GM19238 (cell line): ENCODE data around the gene SNUPN.
"Not testable (repeated sequence)": the region's sequence is repeated elsewhere in the genome, so short reads cannot be mapped to it uniquely, and the experiment has no call there.

ENCODE experiments used
- DNase-seq: peaks from one replicate; pipeline ENCODE4 v3.0.0; 2011; ENCODE audit warnings: low spot score; ENCODE audit not compliant: insufficient read length

The SNUPN gene

DNA sequence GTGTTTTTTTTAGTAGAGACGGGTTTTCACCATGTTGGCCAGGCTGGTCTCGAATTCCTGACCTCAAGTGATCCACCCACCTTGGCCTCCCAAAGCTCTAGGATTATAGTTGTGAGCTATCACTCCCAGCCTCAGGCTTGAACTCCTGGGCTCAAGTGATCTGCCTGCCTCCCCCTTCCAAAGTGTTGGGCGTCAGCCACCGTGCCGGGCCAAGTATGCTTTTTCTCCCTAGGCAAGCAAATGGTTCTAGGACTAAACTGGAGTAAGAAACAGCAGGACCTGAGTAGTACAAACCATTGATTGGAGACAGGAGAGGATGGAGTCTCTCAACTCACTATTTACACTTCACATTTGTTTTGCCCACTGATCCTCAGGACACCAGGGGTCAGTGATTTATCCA, 41.8 kb downstream of the SNUPN start:
- no peak for DNase-seq

DNA sequence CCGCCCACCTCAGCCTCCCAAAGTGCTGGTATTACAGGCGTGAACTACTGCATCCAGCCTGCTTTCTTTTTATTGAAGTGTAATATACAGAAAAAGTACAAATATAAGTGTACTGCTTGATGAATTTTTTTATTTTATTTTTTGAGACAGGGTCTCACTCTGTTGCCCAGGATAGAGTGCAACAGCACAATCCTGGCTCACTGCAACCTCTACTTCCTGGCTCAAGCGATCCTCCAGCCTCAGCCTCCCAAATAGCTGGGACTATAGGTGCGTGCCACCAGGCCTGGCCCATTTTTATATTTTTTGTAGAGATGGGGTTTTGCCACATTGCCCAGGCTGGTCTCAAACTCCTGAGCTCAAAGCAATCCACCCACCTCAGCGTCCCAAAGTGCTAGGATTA, 42.6 kb downstream of the SNUPN start:
- DNase-seq, result not testable (repeated sequence)

DNA sequence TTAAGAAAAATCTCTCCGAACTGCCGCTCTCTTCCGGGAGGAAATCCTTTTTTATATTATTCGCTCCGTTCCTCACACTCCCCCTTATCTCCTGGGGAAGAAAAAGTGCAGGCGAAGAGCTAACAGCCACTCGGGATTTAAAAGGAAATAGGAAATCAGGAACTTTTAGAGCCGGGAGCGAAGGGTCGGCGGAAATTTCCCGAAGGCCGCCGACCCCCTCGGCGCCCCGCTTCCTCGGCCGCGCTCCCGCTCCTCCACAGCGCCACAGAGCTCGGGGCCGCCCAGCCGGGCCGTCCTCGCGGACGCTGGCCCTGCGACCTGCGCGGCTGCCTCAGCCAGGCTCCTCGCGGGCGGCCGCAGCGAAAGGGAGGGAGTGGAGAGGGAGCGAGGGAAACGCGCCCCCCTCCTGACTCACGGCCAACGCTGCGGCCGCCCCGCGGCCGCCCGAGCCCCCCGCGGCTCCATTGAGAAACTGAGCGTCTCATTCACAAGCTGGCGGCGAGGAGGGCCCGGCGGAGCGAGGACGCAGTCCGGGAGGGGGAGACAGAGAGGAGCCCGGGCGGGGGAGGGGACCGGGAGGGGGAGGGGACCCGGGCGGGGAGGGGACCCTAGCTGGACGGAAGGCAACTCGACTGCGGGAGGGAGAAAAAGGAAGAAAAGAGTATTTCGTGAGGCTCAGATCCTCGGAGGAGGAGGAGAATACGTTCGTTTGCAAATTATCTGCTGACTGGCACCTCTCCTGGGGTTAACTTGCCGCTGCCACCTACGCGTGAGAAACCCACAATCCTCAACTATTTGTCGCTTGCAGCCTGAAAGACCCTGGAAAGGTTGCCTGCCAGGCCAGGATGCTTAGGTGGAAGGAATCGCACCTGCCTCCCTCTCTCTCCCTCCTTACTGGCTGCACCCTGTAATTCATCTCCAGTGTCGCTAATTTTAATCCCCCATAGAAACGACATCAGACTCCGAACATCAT, 46.3 kb downstream of the SNUPN start, which contains the start of gene PTPN9:
PTPN9 (minus strand) TSS at position 368 of the 973 bp plus-strand sequence. CDS start 539 bp downstream, outside the sequence.
- DNase-seq, result peak; percentile 67

DNA sequence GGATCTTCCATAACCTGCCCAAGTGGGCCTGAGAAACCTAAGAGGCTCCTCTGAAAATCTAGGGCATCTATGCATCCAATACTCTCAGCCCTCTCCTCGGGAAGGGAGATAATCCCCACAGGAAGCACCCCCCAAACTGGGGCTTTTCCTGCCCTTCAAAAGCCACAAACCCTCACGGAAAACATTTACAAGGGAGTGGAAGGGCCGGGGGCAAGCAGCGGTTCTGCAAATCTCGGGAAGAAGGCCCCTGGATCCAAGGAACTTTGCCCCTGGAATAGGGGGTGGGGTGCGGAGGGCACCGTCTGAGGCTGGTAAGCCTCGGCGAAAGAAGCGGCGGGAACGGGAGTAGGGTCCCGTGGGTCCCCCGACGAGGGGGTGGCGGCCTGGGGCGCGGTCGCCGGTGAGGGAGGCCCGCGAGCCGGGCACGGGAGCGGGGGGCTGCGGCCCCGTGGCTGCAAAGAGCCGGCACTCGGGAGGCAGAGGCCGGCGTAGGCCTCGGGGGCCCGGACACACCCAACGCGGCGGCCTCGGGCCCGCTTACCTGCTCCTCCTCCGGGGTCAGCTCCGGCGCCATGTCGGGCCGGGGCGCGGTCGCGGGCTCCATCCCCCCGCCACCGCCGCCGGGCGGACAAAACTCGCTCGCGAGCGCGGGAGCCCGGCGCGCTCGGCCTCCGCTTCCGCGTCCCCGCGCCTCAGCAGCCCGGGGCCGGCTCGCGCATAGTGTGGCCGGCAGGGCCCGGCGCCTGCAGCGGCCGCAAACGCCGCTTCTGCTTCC, 47.2 kb downstream of the SNUPN start:
- DNase-seq, result peak; percentile 27

DNA sequence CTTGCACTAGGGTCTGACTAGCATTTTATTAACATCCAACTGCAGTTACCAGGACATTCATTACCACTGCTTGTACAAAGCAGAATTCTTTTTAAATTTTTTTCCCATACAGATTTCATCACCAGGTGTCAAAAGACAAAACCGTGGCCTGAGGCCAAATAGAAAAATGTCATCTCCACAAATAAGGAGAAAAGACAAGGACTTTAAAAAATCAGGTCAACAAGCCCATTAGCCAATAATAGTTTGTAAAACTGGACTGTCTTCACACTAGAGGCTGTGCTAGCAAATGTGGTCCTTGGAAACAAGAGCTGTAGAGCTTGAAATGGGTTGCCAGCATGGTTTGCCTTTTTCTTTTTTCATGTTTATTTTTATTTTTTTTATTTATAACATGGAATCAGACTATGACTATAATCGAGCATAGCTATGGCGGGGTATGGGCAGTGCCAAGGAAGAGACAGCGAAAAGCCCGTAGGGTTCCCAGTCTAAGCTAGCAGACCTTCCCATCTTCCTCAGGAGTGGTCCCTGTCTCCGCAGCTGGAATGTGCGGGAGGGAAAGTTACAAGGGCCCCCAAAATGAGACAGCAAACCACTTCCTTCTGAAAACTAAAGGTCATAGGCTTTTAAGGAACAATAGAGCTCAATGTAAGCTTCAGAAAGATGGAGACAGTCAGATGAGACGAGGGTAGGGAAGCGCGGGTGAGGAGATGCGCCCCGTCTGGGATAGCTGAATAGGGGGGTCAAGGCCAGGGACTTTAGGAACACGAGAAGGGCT, 47.9 kb downstream of the SNUPN start:
- no peak for DNase-seq

DNA sequence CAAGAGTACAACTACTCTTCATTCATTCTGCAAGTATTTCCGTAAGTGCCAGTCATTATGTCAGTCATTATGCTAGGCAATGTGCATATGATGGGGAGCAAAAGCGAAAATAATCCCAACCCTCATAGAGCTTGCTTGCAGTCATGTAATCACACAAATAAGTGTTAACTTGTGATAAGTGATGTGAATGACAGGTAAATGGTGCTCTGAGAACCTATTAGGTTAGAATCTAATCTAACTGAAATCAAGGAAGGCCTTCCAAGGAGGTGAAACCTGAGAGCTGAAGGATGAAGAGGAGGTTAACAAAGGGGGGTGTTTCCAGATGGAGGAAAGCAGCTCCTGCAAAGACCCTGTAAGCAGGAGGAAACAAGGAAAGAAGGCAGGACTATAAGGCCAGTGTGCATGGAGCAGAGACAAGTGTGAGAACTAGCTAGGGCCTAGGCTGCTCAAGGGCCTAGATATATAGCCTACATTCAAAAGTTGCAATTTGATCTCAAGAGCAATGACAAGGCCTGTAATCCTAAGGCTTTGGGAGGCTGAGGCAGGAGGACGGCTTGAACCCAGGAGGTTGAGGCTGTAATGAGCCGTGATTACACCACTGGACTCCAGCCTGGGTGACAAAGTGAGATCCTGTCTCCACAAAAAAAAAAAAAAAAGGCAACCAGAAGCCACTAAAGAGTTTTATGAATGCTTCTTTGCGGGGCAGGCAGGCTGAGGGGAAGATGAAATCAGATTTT, 51.7 kb downstream of the SNUPN start:
- DNase-seq, result no peak

DNA sequence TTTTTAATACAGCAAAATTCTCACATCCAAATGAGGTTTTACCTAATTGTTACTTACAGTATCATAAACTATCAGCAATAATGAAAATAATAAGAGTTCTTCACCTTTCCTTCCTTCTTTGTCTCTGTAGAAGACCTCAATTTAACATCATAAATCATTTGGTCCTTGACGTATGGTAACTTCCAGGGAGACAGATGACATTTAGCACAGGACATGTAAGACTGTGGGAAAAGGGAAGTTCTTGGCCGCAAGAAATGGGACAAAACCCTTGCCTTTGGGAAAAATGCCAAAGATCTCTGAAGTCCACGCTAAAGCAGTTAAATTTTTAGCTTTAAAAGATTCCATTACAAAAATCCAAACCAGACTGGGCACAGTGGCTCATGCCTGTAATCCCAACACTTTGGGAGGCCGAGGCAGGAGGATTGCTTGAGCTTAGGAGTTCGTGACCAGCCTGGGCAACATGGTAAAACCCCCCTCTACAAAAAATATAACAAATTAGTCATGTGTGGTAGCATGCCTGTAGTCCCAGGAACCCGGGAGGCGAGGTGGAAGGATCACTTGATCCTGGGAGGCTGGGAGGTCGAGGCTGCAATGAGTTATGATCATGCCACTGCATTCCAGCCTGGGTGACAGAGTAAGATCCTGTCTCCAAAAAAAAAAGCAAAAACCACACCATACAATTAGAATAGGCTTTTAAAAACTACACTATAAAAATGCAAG, 55.2 kb downstream of the SNUPN start:
- DNase-seq, result no peak

DNA sequence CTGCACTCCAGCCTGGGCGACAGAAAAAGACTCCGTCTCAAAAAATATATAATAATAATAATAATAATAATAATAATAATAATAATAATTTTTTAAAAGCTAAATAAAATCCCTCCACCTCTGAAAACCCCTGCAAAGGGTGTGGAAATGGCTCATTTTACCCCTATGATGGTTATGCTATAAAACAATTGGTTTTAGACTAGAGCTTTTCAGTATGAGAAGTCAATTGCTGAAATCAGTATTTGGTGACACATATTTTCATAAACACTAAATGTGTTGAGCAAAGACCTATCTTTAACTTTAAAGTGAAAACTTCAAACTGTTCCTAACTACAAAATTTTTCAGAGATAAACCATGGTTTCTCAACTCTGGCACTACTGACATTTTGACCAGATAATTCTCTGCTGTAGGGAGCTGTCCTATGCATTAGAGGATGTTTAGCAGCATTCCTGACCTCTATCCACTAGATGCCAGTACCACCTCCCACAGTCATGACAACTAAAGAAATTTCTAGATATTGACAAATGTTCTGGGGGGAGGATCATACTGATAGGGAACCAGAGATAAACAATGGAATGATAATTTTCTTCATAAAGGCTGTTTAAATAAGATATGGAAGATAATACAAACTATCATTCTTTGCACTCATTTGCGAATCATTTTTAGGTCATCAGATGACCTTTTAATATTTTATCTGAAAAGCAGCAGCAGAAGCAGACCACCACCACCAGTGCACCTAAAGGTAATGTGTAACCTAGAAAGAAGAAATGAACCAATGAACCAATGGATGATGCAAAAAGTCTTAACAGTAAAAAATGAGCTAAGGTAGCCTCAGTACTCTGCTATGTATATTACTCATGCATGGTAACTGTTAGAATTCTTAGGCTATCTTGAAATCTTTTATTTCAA, 60.2 kb downstream of the SNUPN start:
- no peak for DNase-seq

DNA sequence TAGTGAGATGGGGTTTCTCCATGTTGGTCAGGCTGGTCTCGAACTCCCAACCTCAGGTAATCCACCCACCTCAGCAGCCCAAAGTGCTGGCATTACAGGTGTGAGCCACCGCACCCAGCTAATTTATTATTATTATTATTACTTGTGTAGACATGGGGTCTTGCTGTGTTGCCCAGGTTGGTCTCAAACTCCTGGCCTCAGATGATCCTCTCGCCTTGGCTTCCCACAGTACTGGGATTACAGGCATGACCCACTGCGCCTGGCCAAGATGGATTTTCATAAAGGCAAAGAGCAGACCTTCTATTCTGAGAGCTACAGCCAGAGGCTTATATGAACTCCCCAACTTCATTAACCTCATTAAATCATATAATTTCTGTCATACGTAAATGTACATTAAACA, 63.6 kb downstream of the SNUPN start:
- no peak for DNase-seq

DNA sequence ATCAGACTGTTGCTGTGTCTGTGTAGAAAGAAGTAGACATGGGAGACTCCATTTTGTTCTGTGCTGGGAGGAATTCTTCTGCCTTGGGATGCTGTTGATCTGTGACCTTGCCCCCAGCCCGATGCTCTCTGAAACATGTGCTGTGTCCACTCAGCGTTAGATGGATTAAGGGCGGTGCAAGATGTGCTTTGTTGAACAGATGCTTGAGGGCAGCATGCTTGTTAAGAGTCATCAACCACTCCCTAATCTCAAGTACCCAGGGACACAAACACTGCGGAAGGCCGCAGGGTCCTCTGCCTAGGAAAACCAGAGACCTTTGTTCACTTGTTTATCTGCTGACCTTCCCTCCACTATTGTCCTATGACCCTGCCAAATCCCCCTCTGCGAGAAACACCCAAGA, 66.2 kb downstream of the SNUPN start:
- DNase-seq, result not testable (repeated sequence)

DNA sequence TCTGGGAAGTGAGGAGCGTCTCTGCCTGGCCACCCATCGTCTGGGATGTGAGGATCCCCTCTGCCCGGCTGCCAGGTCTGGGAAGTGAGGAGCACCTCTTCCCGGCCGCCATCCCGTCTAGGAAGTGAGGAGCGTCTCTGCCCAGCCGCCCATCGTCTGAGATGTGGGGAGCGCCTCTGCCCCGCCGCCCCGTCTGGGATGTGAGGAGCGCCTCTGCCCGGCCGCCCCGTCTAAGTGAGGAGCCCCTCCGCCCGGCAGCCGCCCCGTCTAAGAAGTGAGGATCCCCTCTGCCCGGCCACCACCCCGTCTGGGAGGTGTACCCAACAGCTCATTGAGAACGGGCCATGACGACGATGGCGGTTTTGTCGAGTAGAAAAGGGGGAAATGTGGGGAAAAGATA, 66.6 kb downstream of the SNUPN start:
- DNase-seq, result not testable (repeated sequence)

DNA sequence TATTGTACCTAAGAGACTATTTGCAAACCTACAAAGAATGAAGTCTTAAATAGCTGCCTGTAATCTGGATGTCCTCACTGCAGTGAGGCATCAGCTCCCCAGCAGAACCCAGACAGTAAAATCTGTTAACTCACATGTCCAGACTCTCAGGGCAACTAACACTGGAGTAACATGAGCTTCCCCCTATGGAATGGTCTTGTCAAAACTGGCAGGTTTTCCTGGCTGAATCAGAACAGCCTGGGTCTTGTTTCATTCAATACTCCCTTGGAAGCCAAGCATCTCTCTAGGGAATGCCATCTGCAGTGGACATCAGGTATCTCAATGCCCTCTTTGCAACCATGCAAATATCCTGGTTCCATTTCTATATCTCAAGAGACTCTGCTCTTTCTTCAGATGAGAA, 70.8 kb downstream of the SNUPN start:
- DNase-seq, result no peak

DNA sequence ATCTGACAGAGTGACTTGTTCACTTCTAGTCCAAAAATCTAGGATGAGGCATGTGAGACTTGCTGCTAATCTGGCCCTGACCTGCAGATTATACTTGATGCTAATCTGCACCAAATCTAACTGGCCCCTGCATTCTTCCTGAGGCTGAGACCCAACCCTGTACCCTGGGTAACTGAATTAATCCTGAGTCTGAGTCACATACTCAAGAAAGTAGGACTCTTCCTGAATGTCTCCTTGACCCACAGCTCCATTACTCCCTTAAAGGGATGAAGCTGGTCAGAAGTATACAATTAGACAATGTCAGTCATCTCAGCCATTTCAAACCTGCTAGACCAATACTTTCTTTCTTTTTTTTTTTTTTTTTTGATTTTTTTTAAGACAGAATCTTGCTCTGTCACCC, 71.9 kb downstream of the SNUPN start:
- no peak for DNase-seq

DNA sequence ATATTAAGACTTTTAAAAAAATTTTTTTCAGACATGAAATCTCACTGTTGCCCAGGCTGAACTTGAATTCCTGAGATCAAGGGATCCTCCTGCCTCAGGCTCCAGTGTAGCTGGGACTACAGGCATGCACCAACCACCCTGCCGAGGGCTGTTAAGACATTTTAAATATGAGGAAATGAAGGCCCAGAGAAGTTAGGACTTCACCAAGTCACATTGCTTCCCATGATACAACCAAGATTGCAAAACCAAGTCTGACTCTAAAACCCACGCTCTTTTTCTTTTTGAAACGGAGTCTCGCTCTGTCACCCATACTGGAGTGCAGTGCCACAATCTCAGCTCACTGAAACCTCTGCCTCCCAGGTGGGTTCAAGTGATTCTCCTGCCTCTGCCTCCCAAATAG, 74.4 kb downstream of the SNUPN start:
- DNase-seq, result no peak
